Fibroblast of pulmonary artery (primary cell): ENCODE results near the gene ARAP1.
A peak's percentile ranks its signal among the peaks of the same experiment; 100 is the strongest.

Experiments
- DNase-seq: peaks from one replicate; pipeline ENCODE4 v3.0.0-alpha.2; 2010; ENCODE audit warnings: low read depth
- H3K4me3 ChIP-seq: replicated peaks from 2 replicates; pipeline ENCODE4 v1.5.1; 2011; ENCODE audit warnings: low read depth, mild to moderate bottlenecking, control low read depth, low read length, moderate library complexity
- TF ChIP-seq, protein P1 (sequence below): IDR thresholded peaks from 2 replicates; pipeline ENCODE4 v1.5.1; 2011; ENCODE audit warnings: mild to moderate bottlenecking, control low read depth, low read length, inconsistent platforms; ENCODE audit errors: missing control alignments

The ARAP1 gene

DNA sequence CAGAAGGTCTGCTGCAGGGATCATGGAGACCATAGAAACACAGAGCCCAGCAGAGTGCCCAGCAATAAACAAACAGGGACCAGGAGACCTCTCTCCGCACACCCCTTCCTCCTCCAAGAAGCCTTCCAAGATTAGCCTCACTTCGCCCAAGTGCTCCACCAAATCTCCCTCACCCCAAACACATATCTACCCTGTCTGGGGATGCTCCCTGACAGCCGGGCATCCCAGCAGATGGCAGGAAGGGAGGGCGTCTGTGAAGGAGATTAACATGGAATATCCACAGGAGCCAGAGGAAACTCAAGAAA is 26.5 kb downstream of the ARAP1 start:
- TF ChIP-seq, protein P1, sequence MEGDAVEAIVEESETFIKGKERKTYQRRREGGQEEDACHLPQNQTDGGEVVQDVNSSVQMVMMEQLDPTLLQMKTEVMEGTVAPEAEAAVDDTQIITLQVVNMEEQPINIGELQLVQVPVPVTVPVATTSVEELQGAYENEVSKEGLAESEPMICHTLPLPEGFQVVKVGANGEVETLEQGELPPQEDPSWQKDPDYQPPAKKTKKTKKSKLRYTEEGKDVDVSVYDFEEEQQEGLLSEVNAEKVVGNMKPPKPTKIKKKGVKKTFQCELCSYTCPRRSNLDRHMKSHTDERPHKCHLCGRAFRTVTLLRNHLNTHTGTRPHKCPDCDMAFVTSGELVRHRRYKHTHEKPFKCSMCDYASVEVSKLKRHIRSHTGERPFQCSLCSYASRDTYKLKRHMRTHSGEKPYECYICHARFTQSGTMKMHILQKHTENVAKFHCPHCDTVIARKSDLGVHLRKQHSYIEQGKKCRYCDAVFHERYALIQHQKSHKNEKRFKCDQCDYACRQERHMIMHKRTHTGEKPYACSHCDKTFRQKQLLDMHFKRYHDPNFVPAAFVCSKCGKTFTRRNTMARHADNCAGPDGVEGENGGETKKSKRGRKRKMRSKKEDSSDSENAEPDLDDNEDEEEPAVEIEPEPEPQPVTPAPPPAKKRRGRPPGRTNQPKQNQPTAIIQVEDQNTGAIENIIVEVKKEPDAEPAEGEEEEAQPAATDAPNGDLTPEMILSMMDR: no peak
- DNase-seq: no peak
- no peak overlapping the region for H3K4me3 ChIP-seq

DNA sequence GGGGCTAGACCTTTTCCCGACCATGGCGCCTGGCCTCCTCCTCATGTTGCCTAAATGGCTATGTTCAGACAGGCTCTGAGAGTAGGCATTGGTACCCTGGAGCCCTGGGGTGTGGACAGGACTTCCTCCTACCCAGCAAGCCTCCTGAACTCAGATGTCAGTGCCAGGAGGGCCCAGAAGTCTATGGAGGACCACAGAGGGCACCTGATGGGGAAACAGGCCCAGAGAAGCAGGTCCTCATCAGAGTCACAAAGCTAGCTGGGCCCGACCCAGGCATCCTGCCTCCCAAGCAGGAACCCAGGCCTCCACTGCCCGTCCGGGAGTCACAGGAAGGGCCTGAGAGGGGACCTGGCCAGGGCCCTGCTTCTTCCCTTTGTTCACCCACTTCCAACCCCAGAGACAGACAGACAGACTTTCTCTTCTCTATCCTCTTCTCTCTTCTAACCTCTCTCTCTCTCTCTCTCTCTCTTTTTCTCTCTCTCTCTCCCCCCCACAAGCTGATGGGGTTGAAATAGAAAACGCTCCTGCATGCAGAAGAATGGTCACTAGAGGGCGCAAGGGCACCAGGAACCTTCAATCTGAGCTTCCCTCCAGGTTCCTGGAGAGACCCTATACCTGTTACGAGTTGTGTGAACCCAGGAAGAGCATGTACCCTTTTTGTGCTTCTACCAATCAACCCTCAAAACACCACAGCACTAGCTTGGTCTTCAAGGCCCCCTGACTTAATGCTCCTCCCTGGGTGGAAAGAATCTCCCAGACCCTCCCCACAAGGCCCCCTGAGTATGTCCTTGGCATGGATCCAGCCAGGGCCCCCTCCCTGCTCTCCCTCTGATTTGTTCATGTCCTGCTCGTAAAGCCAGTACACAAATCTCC is 27.1 kb downstream of the ARAP1 start:
- H3K4me3 ChIP-seq: no peak overlapping the region
- DNase-seq: peak; percentile 91
- TF ChIP-seq, protein P1: peak; percentile 93

DNA sequence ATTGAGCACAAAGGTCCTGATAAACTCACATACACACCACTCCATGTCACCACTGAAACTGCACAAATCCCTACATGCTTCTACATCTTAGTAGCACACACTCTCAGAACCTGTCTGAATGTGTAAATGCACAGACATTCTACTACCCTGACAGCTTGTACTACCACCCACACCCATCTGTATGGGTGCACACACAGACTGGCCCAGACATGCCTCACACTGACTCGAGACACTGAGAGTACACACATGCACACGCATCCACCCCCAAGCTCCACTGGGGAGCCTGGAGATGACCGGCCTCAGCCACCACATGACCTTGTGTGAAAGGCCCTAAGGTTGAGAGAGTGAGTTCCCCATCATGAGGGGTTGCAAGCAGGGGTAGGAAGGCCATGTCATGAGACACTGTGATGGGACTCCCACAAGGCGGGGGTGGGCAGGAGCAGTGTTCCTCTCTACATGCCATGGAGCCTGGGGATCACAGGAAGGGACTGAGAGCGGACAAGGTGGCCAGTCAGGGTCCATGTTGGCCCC is 28.1 kb downstream of the ARAP1 start:
- TF ChIP-seq, protein P1: no peak
- H3K4me3 ChIP-seq: no peak overlapping the region
- no peak for DNase-seq

DNA sequence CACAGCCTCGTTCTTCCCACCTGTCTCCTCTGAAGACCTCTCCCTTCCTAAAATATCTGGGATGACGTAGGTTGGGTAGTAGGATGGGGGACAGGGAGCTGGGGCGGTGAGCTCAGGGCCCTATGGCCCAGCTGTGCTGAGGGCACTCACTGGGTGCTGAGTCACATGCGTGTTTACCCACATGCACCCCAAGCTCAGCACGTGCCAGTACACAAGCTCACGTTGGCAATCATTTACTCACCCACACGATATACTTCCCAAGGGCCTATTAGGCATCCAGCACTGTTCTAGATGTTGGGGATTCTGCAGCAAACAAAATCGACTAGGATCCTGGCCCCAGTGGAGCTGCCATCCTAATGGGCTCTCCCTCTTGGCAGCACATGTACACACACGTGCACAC is 28.7 kb downstream of the ARAP1 start:
- TF ChIP-seq, protein P1: no peak
- DNase-seq: no peak
- H3K4me3 ChIP-seq: no peak overlapping the region

DNA sequence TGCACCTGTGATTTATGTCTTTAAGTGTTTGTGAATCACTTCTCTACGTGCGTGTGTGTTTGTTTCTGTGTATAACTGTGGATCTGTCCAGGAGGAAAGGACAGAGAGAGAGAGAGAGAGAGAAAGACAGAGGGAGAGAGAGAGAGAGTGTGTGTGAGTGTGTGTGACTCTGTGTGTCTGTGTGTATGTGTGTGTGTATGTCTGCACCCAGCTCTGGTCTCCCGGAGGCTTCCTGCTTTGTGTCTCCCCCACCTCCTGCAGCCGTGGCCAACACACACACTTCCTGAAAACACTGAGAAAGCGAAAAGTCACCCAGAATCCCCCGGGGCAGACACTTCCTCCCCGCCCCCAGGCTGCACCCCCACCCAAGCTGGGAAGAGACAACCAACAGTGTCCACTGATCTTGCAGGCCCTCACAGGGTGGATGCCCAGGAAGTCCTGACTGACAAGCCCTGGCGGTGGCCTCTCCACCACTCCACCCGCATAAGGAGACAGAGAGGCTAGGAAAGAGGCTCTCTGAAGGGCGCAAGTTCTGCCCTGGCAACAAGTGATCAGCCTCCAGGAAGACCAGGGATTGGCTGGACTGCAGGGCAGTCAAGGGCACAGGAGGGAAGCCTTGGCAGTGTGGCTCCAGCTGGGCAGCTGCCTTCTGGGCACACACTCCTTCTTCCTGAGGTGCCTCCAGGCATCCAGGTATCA is 30.0 kb downstream of the ARAP1 start:
- peak overlapping the region; percentile 72 for H3K4me3 ChIP-seq

DNA sequence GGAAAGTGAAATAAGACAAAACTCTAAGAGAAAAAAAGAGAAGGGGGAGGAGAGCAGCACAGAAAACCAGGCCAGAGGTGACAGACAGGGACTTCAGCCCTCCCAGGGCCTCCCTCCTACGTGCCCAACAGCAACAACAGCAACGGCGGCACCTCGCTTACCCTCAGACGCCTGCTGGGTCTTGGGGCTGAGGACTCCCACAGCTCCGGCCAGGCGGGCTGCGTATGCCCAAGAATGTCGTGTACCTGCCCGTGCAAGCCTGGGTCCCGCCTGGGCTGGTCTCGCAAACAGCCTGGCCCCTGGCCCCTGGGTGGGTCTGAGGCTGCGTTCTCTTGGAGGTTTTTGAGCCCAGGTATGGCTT is 30.5 kb downstream of the ARAP1 start:
- peak overlapping the region; percentile 72 for H3K4me3 ChIP-seq
- DNase-seq: peak; percentile 42
- TF ChIP-seq, protein P1: no peak

More for the DNA sequence above, 30.0 kb downstream of the ARAP1 start:
- peak; percentile 96 for DNase-seq
- TF ChIP-seq, protein P1: no peak

DNA sequence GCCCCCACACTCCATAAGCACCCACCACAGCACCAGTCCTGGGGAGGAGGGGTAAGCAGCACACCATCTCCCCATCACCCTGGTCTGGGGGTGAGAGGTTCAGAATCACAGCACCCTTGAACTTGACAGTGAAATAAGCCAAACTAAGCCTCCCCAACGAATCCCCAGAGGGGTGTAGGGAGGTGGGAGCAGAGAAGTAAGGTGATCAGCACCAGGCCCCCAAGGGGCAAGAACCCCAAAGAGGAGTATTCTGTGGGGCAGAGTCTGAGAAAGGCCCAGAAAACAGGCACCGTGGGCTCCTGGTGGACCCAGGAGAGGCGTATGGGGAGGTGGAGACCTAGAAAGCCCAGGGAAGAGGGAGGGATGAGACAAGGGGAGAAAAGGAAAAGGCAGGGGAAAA is 30.9 kb downstream of the ARAP1 start:
- no peak for DNase-seq
- peak overlapping the region; percentile 72 for H3K4me3 ChIP-seq
- TF ChIP-seq, protein P1: no peak
